ENCODE measurements around the gene SRGAP1. TPM values are rescaled to one million over a fixed set of nuclear protein-coding genes. Genes with fewer than 3 reads are reported as not detected.

The SRGAP1 gene
- total and polyA plus RNA-seq, 8 donors, result 2.5 to 13.3 (median 7.5) TPM

DNA sequence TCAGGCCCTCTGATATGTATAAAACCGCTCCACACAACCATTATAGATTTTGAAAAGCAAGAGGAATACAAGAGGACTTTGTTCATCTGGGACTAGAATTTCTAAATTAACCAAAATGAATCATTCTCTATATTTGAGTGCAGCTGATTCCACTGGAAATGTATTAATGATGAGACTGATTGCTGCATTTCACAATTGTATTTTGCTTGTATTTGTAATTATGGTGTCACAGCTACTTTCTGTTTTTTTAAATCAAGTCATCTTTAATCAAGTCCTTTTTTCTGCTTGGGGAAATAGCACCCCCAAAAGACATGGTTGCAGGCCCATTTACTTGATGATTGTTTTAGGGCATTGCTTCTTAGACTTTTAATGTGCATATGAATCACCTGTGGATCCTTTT lies 215.2 kb downstream of the SRGAP1 start:
- Histone ChIP-seq H3K27ac (no peak overlapping the region), H3K4me3 (no peak overlapping the region), H3K36me3 (no peaks in the 10 kb centered on the region), H3K4me1 (peaks cover 0 to 5% (median 0%) of the 10 kb centered on the region in 3 donors), H3K9me3 (no peaks in the 10 kb centered on the region), H3K27me3 (no peaks in the 10 kb centered on the region)
- intact Hi-C loops (cut with DNase I), result no loop called here
- 98 to 99% methylated on average over 1 of the region's 1 CpG for WGBS, 2 donors
- DNase-seq, result no peak
- TF ChIP-seq, protein P1, sequence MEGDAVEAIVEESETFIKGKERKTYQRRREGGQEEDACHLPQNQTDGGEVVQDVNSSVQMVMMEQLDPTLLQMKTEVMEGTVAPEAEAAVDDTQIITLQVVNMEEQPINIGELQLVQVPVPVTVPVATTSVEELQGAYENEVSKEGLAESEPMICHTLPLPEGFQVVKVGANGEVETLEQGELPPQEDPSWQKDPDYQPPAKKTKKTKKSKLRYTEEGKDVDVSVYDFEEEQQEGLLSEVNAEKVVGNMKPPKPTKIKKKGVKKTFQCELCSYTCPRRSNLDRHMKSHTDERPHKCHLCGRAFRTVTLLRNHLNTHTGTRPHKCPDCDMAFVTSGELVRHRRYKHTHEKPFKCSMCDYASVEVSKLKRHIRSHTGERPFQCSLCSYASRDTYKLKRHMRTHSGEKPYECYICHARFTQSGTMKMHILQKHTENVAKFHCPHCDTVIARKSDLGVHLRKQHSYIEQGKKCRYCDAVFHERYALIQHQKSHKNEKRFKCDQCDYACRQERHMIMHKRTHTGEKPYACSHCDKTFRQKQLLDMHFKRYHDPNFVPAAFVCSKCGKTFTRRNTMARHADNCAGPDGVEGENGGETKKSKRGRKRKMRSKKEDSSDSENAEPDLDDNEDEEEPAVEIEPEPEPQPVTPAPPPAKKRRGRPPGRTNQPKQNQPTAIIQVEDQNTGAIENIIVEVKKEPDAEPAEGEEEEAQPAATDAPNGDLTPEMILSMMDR (IDR thresholded peaks at IDR 0.05), result no peak
- ATAC-seq, result no peak
- no peak for FAIRE-seq

DNA sequence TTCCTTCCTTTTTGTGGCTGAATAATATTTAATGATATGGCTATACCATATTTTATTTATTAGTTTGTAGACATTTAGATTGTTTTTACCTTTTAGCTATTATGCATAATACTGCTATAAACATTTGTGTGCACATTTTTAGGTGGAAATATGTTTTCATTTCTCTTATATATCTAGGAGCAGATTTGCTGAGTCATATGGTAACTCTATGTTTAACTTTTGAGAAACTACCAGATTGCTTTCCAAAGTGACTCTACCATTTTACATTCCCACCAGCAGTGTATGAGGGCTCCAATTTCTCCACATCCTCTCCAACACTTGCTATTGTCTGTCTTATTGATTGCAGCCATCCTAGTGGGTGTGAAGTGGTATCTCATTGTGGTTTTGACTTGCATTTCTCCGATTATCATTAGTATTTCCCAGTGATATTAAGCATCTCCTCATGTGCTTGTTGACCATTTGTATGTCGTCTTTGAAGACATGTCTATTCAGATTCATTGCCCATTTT lies 217.4 kb downstream of the SRGAP1 start:
- no peak for ATAC-seq
- Histone ChIP-seq H3K27ac (no peak overlapping the region), H3K4me3 (no peak overlapping the region), H3K4me1 (peaks cover 0 to 5% (median 0%) of the 10 kb centered on the region in 3 donors), H3K9me3 (no peaks in the 10 kb centered on the region), H3K27me3 (no peaks in the 10 kb centered on the region), H3K36me3 (no peaks in the 10 kb centered on the region)
- WGBS, 2 donors, result 95% methylated on average over 2 of the region's 2 CpGs
- no peak for FAIRE-seq
- no peak for DNase-seq
- TF ChIP-seq, protein P1 (IDR thresholded peaks at IDR 0.05), result no peak
- intact Hi-C loops (cut with DNase I), result no loop called here

DNA sequence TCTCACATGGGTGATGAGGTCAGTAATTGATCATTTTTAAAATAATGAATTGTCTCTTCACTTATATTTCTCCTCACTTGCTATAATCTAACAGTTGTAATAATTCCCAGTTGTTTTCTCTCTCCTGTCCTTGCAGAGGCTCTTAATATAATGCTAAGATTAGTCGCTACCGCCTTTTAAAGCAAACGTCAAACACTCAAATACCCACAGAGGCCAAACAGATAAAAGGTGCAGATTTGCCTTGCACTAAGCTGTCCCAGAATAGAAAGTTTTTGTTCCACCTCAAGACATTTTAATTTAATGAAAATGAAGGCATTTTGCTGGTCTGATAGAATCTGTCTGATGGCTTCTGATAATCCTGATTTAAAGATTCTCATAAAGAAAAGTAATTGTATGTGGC lies 218.6 kb downstream of the SRGAP1 start:
- Histone ChIP-seq H3K27me3 (no peaks in the 10 kb centered on the region), H3K9me3 (no peaks in the 10 kb centered on the region), H3K4me3 (no peak overlapping the region), H3K4me1 (peaks cover 0 to 5% (median 0%) of the 10 kb centered on the region in 3 donors), H3K27ac (no peak overlapping the region), H3K36me3 (no peaks in the 10 kb centered on the region)
- TF ChIP-seq, protein P1 (IDR thresholded peaks at IDR 0.05), result no peak
- intact Hi-C loops (cut with DNase I), result no loop called here
- DNase-seq, result no peak
- no peak for FAIRE-seq
- peak in 2 of 4 donors; percentile 56 to 66 for ATAC-seq
- 37 to 38% methylated on average over 3 of the region's 3 CpGs for WGBS, 2 donors

DNA sequence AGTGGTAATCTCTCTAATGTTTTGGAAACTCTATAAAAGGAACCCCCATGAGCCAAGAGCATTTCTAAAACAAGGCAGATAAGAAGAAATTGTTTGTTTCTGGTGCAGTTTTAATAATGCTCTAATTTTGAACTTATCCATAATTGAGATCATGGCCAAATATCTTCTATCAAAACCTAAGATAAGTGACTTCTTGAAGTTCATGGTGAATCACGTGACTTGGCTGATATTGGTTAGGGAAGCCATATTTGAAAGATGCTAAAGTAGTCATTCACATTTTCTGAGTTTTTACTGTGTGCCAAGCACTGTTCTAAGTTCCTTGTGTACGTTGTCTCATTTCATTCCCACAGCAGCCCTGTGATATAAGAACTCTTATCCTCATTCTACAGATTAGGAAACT lies 219.7 kb downstream of the SRGAP1 start:
- H3K4me3 ChIP-seq, result no peak overlapping the region
- H3K4me1 ChIP-seq, result peaks cover 0 to 5% (median 0%) of the 10 kb centered on the region in 3 donors
- TF ChIP-seq, protein P1 (IDR thresholded peaks at IDR 0.05), result no peak
- no peak overlapping the region for H3K27ac ChIP-seq
- ATAC-seq, result no peak
- no peak for DNase-seq
- intact Hi-C loops (cut with DNase I), result no loop called here
- H3K27me3 ChIP-seq, result no peaks in the 10 kb centered on the region
- FAIRE-seq, result no peak
- no peaks in the 10 kb centered on the region for H3K36me3 ChIP-seq
- 91 to 94% methylated on average over 2 of the region's 2 CpGs for WGBS, 2 donors
- no peaks in the 10 kb centered on the region for H3K9me3 ChIP-seq

DNA sequence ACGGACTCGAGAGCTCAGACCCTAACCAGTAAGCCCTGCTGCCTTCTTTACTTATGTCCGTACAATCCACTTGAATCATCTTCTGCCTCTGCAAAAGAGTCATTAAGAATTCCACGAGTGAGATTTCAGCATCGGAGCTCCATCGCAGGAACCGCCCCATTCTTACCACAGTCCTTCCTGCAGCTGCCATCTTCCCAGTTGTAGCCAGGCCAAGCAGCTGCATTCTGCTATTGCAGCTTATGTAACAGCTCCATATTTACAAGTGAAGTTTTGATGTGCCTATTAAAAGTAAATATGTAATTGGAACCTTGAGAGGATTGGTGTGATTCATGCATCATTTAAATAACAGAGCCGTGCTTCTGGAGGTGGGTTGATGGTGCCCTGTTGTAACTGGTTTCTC lies 220.2 kb downstream of the SRGAP1 start:
- peaks cover 0 to 5% (median 0%) of the 10 kb centered on the region in 3 donors for H3K4me1 ChIP-seq
- TF ChIP-seq, protein P1 (IDR thresholded peaks at IDR 0.05), result no peak
- intact Hi-C loops (cut with DNase I), result no loop called here
- no peak overlapping the region for H3K27ac ChIP-seq
- H3K4me3 ChIP-seq, result no peak overlapping the region
- 91 to 95% methylated on average over 8 of the region's 8 CpGs for WGBS, 2 donors
- ATAC-seq (no peak), DNase-seq (no peak), FAIRE-seq (no peak)
- no peaks in the 10 kb centered on the region for H3K27me3 ChIP-seq
- H3K9me3 ChIP-seq, result no peaks in the 10 kb centered on the region
- H3K36me3 ChIP-seq, result no peaks in the 10 kb centered on the region
